ENCODE results near the gene IGSF3. TPM values are rescaled to one million over a fixed set of nuclear protein-coding genes. Genes with fewer than 3 reads are reported as not detected.

IGSF3 gene
- total RNA-seq, 2 donors from 2014 or later: 1.4 to 1.6 TPM

GRCh38 chr1:116581323-116581885 lies 86.1 kb downstream of the IGSF3 start:
- ATAC-seq: no peak
- peaks cover 0 to 6% of the 10 kb centered on the region in 2 donors for H3K36me3 Mint-ChIP-seq

DNA sequence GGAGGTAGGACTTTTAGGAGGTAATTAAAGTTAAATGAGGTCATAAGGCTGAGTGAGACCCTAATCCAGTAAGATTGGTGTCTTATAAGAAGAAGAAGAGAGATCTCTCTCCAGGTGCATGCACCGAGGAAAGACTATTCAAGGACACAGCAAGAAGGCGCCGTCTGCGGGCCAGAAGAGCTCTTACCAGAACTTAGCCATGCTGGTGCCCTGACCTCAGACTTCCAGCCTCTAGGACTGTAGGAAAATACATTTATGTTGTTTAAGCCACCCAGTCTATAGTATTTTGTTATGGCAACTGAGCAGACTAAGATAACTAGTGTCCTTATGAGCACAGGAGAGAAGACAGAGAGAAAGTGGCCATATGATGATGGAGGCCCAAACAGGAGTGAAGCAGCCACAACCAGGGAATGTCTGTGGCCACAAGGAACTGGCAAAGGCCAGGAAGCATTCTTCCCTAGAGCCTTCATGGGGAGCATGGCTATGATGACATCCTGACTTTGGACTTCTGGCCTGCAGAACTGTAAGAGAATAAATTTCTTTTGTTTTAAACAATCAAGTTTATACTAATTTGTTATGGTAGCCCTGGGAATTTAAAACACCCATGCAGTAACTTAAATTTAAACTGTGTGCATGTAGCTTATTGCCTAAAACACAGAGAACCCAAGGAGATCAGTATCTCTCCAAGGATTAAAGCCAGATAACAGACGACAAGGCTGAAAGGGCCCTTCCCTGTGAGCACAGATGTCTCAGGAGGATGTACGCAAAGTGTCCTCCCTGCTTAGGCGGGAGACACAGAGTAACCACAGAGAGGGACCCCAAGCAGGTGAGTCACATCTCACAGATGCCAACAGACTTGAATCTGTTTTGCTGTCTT lies 86.8 kb downstream of the IGSF3 start:
- DNase-seq (ENCODE audit: low spot score in 2 of 2) (no peak), ATAC-seq (no peak)
- Mint-ChIP-seq H3K36me3 (peaks cover 0 to 8% of the 10 kb centered on the region in 2 donors), H3K27ac (no peak overlapping the region), H3K9me3 (no peaks in the 10 kb centered on the region)

More at GRCh38 chr1:116581323-116581885, 86.1 kb downstream of the IGSF3 start:
- Mint-ChIP-seq H3K27ac (no peak overlapping the region), H3K9me3 (no peaks in the 10 kb centered on the region)
- DNase-seq (ENCODE audit: low spot score in 2 of 2): no peak

DNA sequence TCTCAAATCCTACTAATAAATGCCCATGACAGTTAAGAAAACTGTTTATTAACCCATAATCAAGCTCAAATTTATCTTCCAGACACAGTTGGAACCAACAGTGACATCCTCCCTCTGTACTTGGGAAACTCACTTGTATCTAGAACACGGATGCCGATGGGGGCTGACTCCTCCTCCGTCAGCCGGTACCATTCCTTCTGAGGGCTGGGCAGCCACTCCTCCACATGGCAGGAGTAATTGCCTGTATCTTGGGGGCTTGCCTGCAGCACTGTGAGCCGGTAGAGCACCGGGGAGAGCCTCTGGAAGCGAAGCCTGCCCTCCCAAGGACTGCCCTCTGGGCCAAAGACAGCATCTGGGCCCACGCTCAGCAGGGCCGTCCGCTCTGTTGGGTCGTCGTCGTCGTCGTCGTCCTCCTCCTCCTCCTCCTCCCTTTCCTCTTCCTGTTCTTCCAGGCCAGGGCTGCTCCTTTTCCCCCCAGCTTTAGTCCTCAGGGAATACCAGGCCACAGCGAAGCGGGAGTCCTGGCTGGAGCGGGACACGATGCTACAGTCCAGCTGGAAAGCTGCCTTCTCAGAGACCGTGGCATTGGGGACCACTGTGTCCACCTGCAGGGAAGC lies 88.2 kb downstream of the IGSF3 start:
- Mint-ChIP-seq H3K27ac (no peak overlapping the region), H3K9me3 (no peaks in the 10 kb centered on the region), H3K36me3 (peaks cover 0 to 8% of the 10 kb centered on the region in 2 donors)
- DNase-seq (ENCODE audit: low spot score in 2 of 2) (no peak), ATAC-seq (no peak)

DNA sequence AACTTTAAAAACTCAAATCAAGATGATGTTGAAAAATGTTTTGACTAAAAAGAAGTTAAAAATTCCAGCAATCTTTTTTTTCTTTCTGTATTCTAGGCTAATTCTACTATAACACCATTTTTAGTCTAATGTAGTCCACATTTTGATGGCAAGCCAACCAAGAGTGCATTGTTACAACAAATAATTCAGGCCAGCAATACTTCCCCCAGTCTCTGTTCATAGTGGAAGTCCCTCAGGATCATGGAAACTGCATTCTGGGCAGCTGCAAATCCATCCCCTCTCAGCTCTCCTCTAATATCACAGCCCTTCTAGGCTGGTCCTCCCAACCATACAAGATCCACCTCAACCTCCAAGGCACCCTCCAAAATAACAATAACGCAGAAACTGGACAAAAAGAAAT lies 89.0 kb downstream of the IGSF3 start:
- no peak overlapping the region for H3K27ac Mint-ChIP-seq
- ATAC-seq (no peak), DNase-seq (ENCODE audit: low spot score in 2 of 2) (no peak)
- H3K9me3 Mint-ChIP-seq: no peaks in the 10 kb centered on the region
- peaks cover 0 to 7% of the 10 kb centered on the region in 2 donors for H3K36me3 Mint-ChIP-seq

DNA sequence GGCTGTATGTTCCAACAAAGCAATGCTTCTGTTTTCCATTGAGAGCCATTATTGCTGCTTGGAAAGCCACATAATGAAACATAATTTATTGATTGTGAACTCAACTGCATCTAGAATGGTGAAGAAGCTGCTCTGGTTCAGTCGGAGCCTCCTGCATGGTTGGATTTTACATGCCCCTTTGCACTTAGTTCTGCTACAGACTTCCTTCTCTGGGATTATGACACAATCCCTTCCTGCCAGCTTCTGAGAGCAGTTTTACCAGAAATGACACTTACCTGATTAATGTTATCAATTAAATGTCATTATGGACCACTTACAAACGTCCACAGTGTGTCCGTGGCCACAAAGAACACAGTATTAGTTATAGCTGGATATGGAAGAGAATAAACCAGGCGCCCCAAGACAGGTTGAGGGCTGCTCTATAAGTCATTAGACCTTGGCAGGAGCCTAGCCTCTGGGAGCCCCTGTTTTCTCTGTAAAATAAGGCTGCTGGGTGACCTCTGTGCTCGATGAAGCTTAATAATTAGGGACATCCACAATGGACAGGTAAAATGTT lies 89.7 kb downstream of the IGSF3 start:
- no peak for ATAC-seq
- DNase-seq (ENCODE audit: low spot score in 2 of 2): no peak
- Mint-ChIP-seq H3K9me3 (no peaks in the 10 kb centered on the region), H3K27ac (no peak overlapping the region), H3K36me3 (peaks cover 0 to 4% of the 10 kb centered on the region in 2 donors)

- ATAC-seq (no peak), DNase-seq (ENCODE audit: low spot score in 2 of 2) (peak in 1 of 2 donors; percentile 42)
- peaks cover 4% of the 10 kb centered on the region in 2 donors for H3K36me3 Mint-ChIP-seq
- H3K9me3 Mint-ChIP-seq: no peaks in the 10 kb centered on the region
- H3K27ac Mint-ChIP-seq: no peak overlapping the region
Measured at GRCh38 chr1:116574581-116575291, 92.8 kb downstream of the IGSF3 start.

- H3K27ac Mint-ChIP-seq: no peak overlapping the region
- no peak for DNase-seq (ENCODE audit: low spot score in 2 of 2)
- peaks cover 4 to 5% of the 10 kb centered on the region in 2 donors for H3K36me3 Mint-ChIP-seq
- no peak for ATAC-seq
- no peaks in the 10 kb centered on the region for H3K9me3 Mint-ChIP-seq
Measured at GRCh38 chr1:116573431-116574095, 94.0 kb downstream of the IGSF3 start.

GRCh38 chr1:116572771-116573430 lies 94.6 kb downstream of the IGSF3 start:
- DNase-seq (ENCODE audit: low spot score in 2 of 2) (no peak), ATAC-seq (no peak)
- Mint-ChIP-seq H3K9me3 (no peaks in the 10 kb centered on the region), H3K36me3 (peaks cover 4 to 5% of the 10 kb centered on the region in 2 donors), H3K27ac (no peak overlapping the region)

- Mint-ChIP-seq H3K9me3 (no peaks in the 10 kb centered on the region), H3K27ac (peak overlapping the region in 1 of 2 donors; percentile 79), H3K36me3 (peaks cover 4 to 5% of the 10 kb centered on the region in 2 donors)
- ATAC-seq (no peak), DNase-seq (ENCODE audit: low spot score in 2 of 2) (no peak)
Measured at GRCh38 chr1:116572099-116572498, 95.4 kb downstream of the IGSF3 start.

GRCh38 chr1:116571215-116571919 lies 96.2 kb downstream of the IGSF3 start:
- H3K9me3 Mint-ChIP-seq: no peaks in the 10 kb centered on the region
- peak overlapping the region in 1 of 2 donors; percentile 79 for H3K27ac Mint-ChIP-seq
- peaks cover 1 to 5% of the 10 kb centered on the region in 2 donors for H3K36me3 Mint-ChIP-seq
- ATAC-seq: no peak
- DNase-seq (ENCODE audit: low spot score in 2 of 2): no peak

- Mint-ChIP-seq H3K36me3 (peaks cover 0 to 5% of the 10 kb centered on the region in 2 donors), H3K9me3 (no peaks in the 10 kb centered on the region), H3K27ac (peak within 1 kb of the TSS; percentile 79 to 90)
- ATAC-seq: peak; percentile 84 to 88
- peak; percentile 80 to 85 for DNase-seq (ENCODE audit: low spot score in 2 of 2)
Measured at GRCh38 chr1:116570358-116571214, 96.9 kb downstream of the IGSF3 start, which contains the start of gene CD58. Gene CD58 (minus strand): TSS chr1:116571026. CDS start chr1:116570972, 54 bp downstream.

- no peak for DNase-seq (ENCODE audit: low spot score in 2 of 2)
- ATAC-seq: peak; percentile 5 to 14
- Mint-ChIP-seq H3K9me3 (peaks cover 0 to 5% of the 10 kb centered on the region in 2 donors), H3K27ac (peak overlapping the region; percentile 79 to 90), H3K36me3 (peaks cover 0 to 11% of the 10 kb centered on the region in 2 donors)
Measured at GRCh38 chr1:116569776-116570357, 97.7 kb downstream of the IGSF3 start.

DNA sequence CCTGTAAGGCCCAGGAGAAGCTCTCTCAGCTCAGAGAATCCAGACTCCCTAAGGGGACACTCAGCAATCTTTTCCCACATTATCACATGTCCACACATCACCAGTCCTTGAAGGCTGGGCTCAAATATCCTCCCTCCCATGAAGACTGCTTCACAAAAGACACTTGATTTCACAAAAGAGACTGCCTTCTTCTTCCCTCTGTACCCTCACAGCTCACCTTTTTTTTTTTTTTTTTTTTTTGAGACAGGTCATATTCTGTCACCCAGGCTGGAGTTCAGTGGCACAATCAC lies 98.2 kb downstream of the IGSF3 start:
- H3K36me3 Mint-ChIP-seq: peaks cover 5 to 16% of the 10 kb centered on the region in 2 donors
- ATAC-seq (no peak), DNase-seq (ENCODE audit: low spot score in 2 of 2) (no peak)
- H3K27ac Mint-ChIP-seq: peak overlapping the region; percentile 79 to 90
- H3K9me3 Mint-ChIP-seq: peaks cover 0 to 10% of the 10 kb centered on the region in 2 donors

Measured in activated naive CD4-positive, alpha-beta T cell treated with anti-CD3 and anti-CD28 coated beads, Interleukin-2, amount 50 U/mL, for 72 hours (primary cell).